Tibial nerve (tissue), 4 donors: ENCODE data around the gene SEMA3F. TPM values are rescaled to one million over a fixed set of nuclear protein-coding genes. Genes with fewer than 3 reads are reported as not detected.

Source experiments
- DNase-seq, 2 donors: peaks; one replicate each; pipeline ENCODE4 v3.0.0-alpha.2; 2019; ENCODE audit warnings: low spot score in 2 of 2
- H3K27ac ChIP-seq, 4 donors: fragments of 200-600 bp; sonication (generic) in 3 of 4; one replicate each; pipeline ENCODE4 v1.5.1; 2017 to 2019; ENCODE audit warnings: mild to moderate bottlenecking in 1 of 4
- H3K27me3 ChIP-seq, 2 donors: fragments of 200-600 bp; sonication (generic) in 1 of 2; one replicate each; pipeline versions ENCODE4 v1.5.1 to v1.6.0; 2017 to 2019
- H3K36me3 ChIP-seq, 3 donors: fragments of 200-600 bp; sonication (generic); one replicate each; pipeline ENCODE4 v1.5.1; 2018 to 2019
- H3K4me1 ChIP-seq, 4 donors: fragments of 200-600 bp; sonication (generic) in 3 of 4; one replicate each; pipeline ENCODE4 v1.5.1; 2017 to 2019
- H3K4me3 ChIP-seq, 4 donors: fragments of 200-600 bp; sonication (generic) in 3 of 4; one replicate each; pipeline ENCODE4 v1.5.1; 2017 to 2019; ENCODE audit warnings: mild to moderate bottlenecking in 1 of 4, moderate library complexity in 1 of 4
- H3K9me3 ChIP-seq, 4 donors: fragments of 200-600 bp; sonication (generic) in 3 of 4; one replicate each; pipeline ENCODE4 v1.5.1; 2017 to 2019
- EP300 ChIP-seq, 2 donors: sonication (generic); formaldehyde crosslinking; IDR thresholded peaks; one replicate each; pipeline ENCODE4 v1.6.1; 2017; ENCODE audit warnings: antibody characterized with exemption in 2 of 2, mild to moderate bottlenecking in 1 of 2
- POLR2A ChIP-seq, 2 donors: fragments of 450-650 bp; IDR thresholded peaks; one replicate each; pipeline ENCODE4 v1.6.1; 2017; ENCODE audit warnings: antibody characterized with exemption in 2 of 2, mild to moderate bottlenecking in 2 of 2, moderate library complexity in 2 of 2
- WGBS, 2 donors: methylation state at CpG; one replicate each; pipeline ENCODE4 v1.1.5; 2018; 5-methylcytosine and 5-hydroxymethylcytosine counted together
- total RNA-seq, 4 donors: library from RNA; depleted of rRNA; stranded (reverse); fragments of >200 nt; gene quantifications; one replicate each; pipeline ENCODE4 v1.1.0, GENCODE V29; 2016
- TF ChIP-seq, protein P1 (sequence below), 5 experiments: fragments of 200-600 bp in 3 of 5; fragments of 450-650 bp in 2 of 5; sonication (generic) in 3 of 5; IDR thresholded peaks; one replicate each; pipeline ENCODE4 v1.5.1; 2016 to 2019; ENCODE audit warnings: antibody characterized with exemption in 5 of 5, mild to moderate bottlenecking in 3 of 5, moderate library complexity in 2 of 5

Gene SEMA3F
- total RNA-seq, 4 donors from 2014 or later = 14.4 to 58.5 (median 17.4) TPM

DNA sequence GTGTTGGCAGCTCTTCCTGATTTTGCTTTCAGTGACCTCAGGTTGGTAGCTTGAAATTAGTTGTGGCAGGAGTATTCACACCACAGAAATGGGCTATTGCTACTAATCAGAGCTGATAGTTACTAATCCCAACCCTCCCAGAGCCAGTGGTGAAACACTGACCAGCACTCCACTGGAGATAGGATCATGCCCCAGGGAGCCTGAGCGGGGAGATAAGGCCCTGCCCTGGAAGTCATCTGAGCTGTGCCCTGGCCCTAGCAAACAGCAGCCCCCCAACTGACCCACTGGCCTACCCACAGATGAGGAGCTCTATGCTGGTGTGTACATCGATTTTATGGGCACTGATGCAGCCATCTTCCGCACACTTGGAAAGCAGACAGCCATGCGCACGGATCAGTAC is 26.9 kb downstream of the SEMA3F start:
- peaks cover 0 to 7% (median 2%) of the 10 kb centered on the region in 4 donors for H3K4me1 ChIP-seq
- H3K9me3 ChIP-seq = no peaks in the 10 kb centered on the region
- no peak overlapping the region for H3K27ac ChIP-seq
- no peak for TF ChIP-seq EP300 (IDR thresholded peaks at IDR 0.05)
- TF ChIP-seq POLR2A (IDR thresholded peaks at IDR 0.05) = no peak
- TF ChIP-seq, protein P1, sequence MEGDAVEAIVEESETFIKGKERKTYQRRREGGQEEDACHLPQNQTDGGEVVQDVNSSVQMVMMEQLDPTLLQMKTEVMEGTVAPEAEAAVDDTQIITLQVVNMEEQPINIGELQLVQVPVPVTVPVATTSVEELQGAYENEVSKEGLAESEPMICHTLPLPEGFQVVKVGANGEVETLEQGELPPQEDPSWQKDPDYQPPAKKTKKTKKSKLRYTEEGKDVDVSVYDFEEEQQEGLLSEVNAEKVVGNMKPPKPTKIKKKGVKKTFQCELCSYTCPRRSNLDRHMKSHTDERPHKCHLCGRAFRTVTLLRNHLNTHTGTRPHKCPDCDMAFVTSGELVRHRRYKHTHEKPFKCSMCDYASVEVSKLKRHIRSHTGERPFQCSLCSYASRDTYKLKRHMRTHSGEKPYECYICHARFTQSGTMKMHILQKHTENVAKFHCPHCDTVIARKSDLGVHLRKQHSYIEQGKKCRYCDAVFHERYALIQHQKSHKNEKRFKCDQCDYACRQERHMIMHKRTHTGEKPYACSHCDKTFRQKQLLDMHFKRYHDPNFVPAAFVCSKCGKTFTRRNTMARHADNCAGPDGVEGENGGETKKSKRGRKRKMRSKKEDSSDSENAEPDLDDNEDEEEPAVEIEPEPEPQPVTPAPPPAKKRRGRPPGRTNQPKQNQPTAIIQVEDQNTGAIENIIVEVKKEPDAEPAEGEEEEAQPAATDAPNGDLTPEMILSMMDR (IDR thresholded peaks at IDR 0.05) = no peak
- DNase-seq = no peak
- H3K36me3 ChIP-seq = no peaks in the 10 kb centered on the region
- no peak overlapping the region for H3K4me3 ChIP-seq
- 93 to 96% methylated on average over 5 of the region's 5 CpGs for WGBS, 2 donors
- H3K27me3 ChIP-seq = no peaks in the 10 kb centered on the region

DNA sequence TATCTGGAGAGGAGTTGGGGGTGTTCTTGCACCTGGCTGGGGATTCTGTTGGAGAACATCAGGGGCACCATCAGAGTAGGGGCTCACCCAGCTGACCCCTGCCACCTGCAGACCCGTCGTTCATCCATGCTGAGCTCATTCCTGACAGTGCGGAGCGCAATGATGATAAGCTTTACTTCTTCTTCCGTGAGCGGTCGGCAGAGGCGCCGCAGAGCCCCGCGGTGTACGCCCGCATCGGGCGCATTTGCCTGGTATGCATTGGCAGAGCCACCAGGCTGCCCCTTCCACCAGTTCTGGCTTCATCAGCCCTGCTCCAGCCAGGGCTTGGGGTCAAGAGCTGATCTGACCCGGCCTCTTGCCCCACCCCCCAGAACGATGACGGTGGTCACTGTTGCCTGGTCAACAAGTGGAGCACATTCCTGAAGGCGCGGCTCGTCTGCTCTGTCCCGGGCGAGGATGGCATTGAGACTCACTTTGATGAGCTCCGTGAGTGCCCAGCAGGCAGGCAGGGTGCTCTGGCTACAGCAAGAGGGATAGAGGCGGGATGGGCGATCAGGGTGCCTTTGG is 27.5 kb downstream of the SEMA3F start:
- Histone ChIP-seq H3K36me3 (no peaks in the 10 kb centered on the region), H3K27ac (no peak overlapping the region), H3K9me3 (no peaks in the 10 kb centered on the region), H3K27me3 (no peaks in the 10 kb centered on the region), H3K4me3 (no peak overlapping the region), H3K4me1 (peaks cover 0 to under 1% (median 0%) of the 10 kb centered on the region in 4 donors)
- TF ChIP-seq, protein P1 (IDR thresholded peaks at IDR 0.05) = no peak
- TF ChIP-seq EP300 (IDR thresholded peaks at IDR 0.05) (no peak), POLR2A (IDR thresholded peaks at IDR 0.05) (no peak)
- DNase-seq = no peak
- 77 to 87% methylated on average over 19 to 26 of the region's 26 CpGs for WGBS, 2 donors

DNA sequence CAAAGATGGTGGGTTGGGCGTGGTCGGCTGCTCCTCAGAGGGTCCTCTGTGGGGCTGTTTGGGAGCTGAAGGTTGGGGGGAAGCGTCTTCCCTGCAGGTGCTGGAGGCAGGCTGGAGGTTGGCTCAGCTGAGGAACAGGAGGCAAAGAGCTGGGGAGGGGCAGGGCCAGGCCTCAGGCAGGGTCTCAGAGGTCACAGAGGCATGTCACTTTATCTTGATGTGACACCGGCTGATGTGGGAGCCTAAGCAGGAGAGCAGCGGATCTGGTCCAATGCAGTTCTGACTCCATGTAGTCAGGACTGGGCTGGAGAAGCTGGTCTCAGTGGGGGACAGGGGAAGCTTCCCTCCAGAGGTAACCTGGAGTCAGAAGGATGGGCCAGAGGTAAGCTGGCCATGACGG is 28.6 kb downstream of the SEMA3F start:
- Histone ChIP-seq H3K9me3 (no peaks in the 10 kb centered on the region), H3K36me3 (no peaks in the 10 kb centered on the region), H3K27ac (no peak overlapping the region), H3K27me3 (no peaks in the 10 kb centered on the region), H3K4me1 (no peaks in the 10 kb centered on the region), H3K4me3 (no peak overlapping the region)
- no peak for DNase-seq
- TF ChIP-seq EP300 (IDR thresholded peaks at IDR 0.05) = no peak
- no peak for TF ChIP-seq POLR2A (IDR thresholded peaks at IDR 0.05)
- TF ChIP-seq, protein P1 (IDR thresholded peaks at IDR 0.05) = no peak
- 81 to 90% methylated on average over 6 of the region's 6 CpGs for WGBS, 2 donors

DNA sequence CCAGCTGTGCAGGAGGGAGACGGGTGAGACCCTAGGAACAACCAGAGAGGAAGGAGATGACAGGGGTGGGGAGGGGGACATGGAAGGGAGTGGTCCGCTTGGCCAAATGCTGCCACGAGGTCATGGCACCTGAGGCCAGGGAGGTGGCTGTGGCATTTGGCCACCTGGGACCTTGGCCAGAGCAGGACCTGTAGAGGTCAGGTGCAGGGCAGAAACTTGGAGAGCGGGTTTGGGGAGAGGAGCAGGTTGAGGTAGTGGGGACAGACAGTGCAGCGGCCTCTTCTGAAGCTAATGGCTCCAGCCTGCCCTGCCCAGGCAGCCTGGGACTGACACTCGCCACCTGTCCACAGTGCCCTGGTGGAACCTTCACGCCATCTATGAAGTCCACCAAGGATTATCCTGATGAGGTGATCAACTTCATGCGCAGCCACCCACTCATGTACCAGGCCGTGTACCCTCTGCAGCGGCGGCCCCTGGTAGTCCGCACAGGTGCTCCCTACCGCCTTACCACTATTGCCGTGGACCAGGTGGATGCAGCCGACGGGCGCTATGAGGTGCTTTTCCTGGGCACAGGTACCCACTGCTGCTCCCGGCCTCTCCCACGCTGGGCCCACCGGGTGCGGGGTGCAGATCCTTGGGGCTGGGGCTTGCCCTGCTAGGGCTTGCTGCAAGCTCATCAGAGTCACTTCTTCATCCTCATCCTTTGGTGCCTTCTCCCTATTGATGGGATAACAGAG is 29.3 kb downstream of the SEMA3F start:
- H3K9me3 ChIP-seq = no peaks in the 10 kb centered on the region
- H3K4me3 ChIP-seq = no peak overlapping the region
- no peaks in the 10 kb centered on the region for H3K4me1 ChIP-seq
- WGBS, 2 donors = 85 to 93% methylated on average over 6 to 21 of the region's 21 CpGs
- H3K27ac ChIP-seq = no peak overlapping the region
- TF ChIP-seq POLR2A (IDR thresholded peaks at IDR 0.05) (no peak), EP300 (IDR thresholded peaks at IDR 0.05) (no peak)
- TF ChIP-seq, protein P1 (IDR thresholded peaks at IDR 0.05) = no peak
- no peaks in the 10 kb centered on the region for H3K27me3 ChIP-seq
- H3K36me3 ChIP-seq = no peaks in the 10 kb centered on the region
- no peak for DNase-seq

DNA sequence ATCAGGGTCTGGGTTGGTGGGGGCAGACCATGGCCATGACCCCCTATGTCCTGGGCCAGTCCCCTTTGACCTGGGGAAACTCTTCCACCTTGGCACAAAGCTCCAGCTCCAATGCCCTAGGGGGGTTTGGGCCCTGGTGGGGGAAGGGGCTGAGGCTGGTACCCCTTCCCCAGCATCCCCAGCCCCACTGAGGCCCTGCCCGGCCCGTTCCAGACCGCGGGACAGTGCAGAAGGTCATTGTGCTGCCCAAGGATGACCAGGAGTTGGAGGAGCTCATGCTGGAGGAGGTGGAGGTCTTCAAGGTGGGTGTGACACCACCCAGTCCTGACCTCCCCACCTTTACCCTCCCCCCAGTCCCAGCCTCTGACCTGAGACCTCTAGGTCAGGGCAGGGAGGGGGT is 30.1 kb downstream of the SEMA3F start:
- TF ChIP-seq, protein P1 (IDR thresholded peaks at IDR 0.05) = no peak
- TF ChIP-seq EP300 (IDR thresholded peaks at IDR 0.05) = no peak
- no peak for TF ChIP-seq POLR2A (IDR thresholded peaks at IDR 0.05)
- H3K4me3 ChIP-seq = no peak overlapping the region
- no peaks in the 10 kb centered on the region for H3K4me1 ChIP-seq
- WGBS, 2 donors = 100% methylated on average over 4 of the region's 4 CpGs; no CpG with 5 or more reads in 1 of the 2 donors
- no peak overlapping the region for H3K27ac ChIP-seq
- no peaks in the 10 kb centered on the region for H3K9me3 ChIP-seq
- H3K36me3 ChIP-seq = no peaks in the 10 kb centered on the region
- DNase-seq = no peak
- H3K27me3 ChIP-seq = no peaks in the 10 kb centered on the region
